Hematopoietic multipotent progenitor cell treated with erythropoietin and hydrocortisone succinate and interleukin-3 and kit ligand, for 4 days (in vitro differentiated cells): ENCODE results near the gene MCM8.

Experiments used
- DNase-seq: peaks from one replicate; pipeline ENCODE4 v3.0.0-alpha.2; 2015

The MCM8 gene

GRCh38 chr20:5949943-5950270 is 545 bp upstream of the MCM8 start:
- DNase-seq: no peak

GRCh38 chr20:5967469-5967868 is 17.0 kb downstream of the MCM8 start:
- DNase-seq: no peak

GRCh38 chr20:5968462-5968861 is 18.0 kb downstream of the MCM8 start:
- DNase-seq: no peak

GRCh38 chr20:5969348-5969935 is 19.0 kb downstream of the MCM8 start:
- DNase-seq: no peak

- DNase-seq: no peak
These were observed 19.5 kb downstream of the MCM8 start for GRCh38 chr20:5969940-5970339.

- DNase-seq: no peak
These were observed 19.9 kb downstream of the MCM8 start for GRCh38 chr20:5970381-5970780.

- DNase-seq: no peak
These were observed 20.8 kb downstream of the MCM8 start for GRCh38 chr20:5971203-5971602.

- DNase-seq: no peak
These were observed 22.7 kb downstream of the MCM8 start for GRCh38 chr20:5973172-5973571.

GRCh38 chr20:5973971-5974370 is 23.5 kb downstream of the MCM8 start:
- peak; percentile 57 for DNase-seq

- no peak for DNase-seq
These were observed 24.1 kb downstream of the MCM8 start for GRCh38 chr20:5974531-5974930.

GRCh38 chr20:5975778-5976177 is 25.3 kb downstream of the MCM8 start:
- no peak for DNase-seq

GRCh38 chr20:5977223-5977622 is 26.8 kb downstream of the MCM8 start:
- no peak for DNase-seq

GRCh38 chr20:5977975-5978374 is 27.5 kb downstream of the MCM8 start:
- no peak for DNase-seq

GRCh38 chr20:5979801-5980200 is 29.3 kb downstream of the MCM8 start:
- DNase-seq: no peak

- no peak for DNase-seq
These were observed 30.5 kb downstream of the MCM8 start for GRCh38 chr20:5980720-5981538.

- DNase-seq: no peak
These were observed 36.9 kb downstream of the MCM8 start for GRCh38 chr20:5987383-5987782.

- DNase-seq: no peak
These were observed 39.1 kb downstream of the MCM8 start for GRCh38 chr20:5989539-5989938.

GRCh38 chr20:5990946-5991345 is 40.5 kb downstream of the MCM8 start:
- DNase-seq: no peak

- no peak for DNase-seq
These were observed 41.4 kb downstream of the MCM8 start for GRCh38 chr20:5991623-5992441.

- DNase-seq: peak; percentile 68
These were observed 46.3 kb downstream of the MCM8 start for GRCh38 chr20:5996765-5997164.

- no peak for DNase-seq
These were observed 49.3 kb downstream of the MCM8 start for GRCh38 chr20:5999783-6000182.

GRCh38 chr20:6000871-6001270 is 50.4 kb downstream of the MCM8 start:
- DNase-seq: no peak

GRCh38 chr20:6006603-6006949 is 56.1 kb downstream of the MCM8 start:
- peak; percentile 13 for DNase-seq

GRCh38 chr20:6007094-6007528 is 56.7 kb downstream of the MCM8 start:
- peak; percentile 14 for DNase-seq
